NCI-H2196 treated with DMSO at 0.1 percent for 48 hours (cell line): ENCODE measurements around the gene UCHL1.

Experiments used
- DNase-seq: peaks from one replicate; lab custom pipeline; 2025; ENCODE audit not compliant: unreplicated experiment; lab: John Stamatoyannopoulos, UW

UCHL1 gene

DNA sequence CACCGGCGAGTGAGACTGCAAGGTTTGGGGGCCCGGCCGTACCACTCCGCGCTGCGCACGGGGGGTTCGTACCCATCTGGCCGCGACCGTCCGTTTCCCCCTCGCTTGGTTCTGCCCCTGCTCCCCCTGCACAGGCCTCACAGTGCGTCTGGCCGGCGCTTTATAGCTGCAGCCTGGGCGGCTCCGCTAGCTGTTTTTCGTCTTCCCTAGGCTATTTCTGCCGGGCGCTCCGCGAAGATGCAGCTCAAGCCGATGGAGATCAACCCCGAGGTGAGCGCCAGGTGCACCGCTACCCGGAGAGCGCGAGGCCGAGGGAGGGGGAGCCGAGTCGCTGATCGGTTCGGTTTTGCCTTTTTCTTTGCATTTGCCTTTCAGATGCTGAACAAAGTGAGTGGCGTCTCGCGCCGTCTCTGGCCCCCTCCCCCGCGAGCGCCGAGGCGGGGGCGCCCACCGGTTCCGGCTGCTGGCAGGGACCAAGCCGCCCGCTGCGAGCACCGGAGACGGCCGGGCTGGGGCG is at the start of gene UCHL1:
Gene UCHL1, plus strand, starts transcription at position 189 of the 517 bp plus-strand sequence. Its CDS starts 49 bp downstream, at position 238.
- peak; percentile 80 for DNase-seq

DNA sequence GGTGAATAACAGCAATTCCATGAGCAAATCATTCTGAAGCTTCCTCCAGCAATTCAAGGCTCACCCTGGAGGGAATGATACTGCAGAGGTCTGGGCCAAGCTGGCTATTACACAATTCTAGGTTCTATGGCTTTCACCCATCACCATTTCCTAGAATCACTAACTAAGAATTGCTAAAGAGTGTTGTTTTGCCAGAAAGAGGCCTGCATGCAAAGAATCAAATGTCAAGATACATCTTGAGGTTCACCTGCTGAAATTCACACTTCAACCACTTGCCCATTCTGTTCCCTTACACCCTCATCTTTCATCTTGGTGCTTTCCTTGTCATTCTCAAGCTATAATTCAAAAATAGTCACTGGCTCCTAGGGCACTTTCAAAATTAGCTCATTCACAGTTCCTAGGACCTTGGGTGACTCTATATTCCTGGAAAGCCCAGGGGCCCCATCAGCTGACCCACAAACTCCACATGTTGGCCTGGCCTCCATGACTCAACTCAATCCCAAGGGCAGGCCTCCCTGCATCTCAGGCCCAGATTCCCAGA is 49.4 kb upstream of the UCHL1 start:
- no peak for DNase-seq

DNA sequence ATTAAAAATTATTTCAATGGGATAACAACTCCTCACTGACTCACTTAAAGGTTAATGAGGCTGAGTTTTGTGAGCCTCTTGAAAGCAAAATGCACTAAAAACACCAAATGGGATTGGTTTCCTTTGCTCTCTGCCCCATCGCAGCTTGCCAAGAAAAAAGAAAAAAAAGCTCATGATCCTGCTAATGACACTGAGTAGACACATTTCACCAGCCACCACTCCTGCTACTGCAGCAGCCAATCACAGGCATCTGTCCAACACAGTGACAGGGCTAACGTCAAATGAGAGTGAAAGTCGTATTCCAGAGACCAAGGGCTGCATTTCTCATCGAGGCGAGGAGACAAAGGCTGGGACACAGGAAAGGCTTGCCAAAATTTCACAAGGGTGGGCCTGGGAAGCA is 47.5 kb upstream of the UCHL1 start:
- DNase-seq: no peak

DNA sequence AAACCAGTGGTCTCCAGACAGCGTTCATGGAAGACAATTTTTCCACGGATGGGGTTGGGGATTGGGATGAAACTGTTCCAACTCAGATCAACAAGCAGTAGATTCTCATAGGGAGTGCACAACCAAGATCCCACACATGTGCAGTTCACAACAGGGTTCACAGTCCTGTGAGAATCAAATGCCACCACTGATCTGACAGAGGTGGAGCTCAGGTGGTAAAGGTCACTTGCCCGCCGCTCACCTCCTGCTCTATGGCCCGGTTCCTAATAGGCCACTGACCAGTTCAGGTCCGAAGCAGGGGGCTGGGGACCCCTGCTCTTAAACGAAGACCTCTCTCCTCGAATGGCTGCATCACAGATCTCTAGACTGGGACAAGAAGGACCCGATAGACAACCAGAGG is 46.8 kb upstream of the UCHL1 start:
- DNase-seq: no peak

DNA sequence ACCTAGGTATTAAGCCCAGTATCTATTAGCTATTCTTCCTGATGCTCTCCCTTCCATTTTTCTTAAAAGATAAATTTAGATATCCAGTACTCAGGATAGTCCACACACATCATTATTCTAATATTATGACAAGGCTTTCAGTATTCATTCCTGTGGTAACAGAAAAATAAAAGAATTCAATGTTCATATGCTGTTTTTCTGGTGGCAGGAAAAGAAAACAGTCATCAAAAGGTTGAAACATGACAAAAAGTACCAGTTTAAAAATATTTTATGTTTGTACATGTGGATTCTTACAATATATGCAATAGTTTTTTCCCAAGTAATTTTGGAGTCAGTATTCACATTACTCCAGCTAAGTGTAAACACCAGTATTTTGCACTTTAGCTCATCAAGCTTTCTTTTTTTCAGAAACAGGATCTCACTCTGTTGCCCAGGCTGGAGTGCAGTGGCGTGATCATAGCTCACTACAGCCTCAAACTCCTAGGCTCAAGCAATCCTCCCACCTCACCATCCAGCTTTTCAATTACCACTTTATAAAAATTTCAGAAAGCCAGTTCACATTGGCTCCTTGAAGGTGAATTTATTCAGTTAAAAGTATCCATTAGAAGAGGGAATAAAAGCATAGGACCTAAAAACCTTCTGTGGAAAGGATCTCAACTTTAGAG is 44.6 kb upstream of the UCHL1 start:
- no peak for DNase-seq

DNA sequence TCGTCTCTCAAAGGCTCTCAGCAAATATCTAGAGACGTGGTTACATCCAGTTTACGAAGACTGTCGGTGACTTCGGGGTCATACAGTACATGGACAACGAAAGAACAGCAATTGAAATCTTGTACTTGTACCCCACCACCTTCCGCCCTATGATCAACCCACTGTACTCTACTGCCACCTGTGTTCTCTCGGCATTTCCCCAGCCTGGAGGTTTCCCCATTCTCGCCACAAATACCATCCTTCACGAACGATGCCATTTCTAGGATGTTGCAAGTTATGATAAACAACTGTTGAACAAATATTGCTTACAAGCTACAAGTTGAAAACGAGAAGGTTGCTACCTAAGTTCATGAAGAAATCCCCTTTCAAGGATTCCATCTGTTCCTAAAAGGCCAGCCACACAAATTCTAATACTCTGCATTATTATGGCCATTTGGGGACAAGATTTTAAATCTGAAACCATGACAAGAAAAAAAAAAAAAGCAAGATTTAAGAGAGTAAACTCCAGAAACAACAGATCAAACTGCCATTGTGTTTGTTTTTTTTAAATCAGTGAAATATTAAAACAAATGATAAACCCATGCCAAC is 44.0 kb upstream of the UCHL1 start:
- DNase-seq: no peak

DNA sequence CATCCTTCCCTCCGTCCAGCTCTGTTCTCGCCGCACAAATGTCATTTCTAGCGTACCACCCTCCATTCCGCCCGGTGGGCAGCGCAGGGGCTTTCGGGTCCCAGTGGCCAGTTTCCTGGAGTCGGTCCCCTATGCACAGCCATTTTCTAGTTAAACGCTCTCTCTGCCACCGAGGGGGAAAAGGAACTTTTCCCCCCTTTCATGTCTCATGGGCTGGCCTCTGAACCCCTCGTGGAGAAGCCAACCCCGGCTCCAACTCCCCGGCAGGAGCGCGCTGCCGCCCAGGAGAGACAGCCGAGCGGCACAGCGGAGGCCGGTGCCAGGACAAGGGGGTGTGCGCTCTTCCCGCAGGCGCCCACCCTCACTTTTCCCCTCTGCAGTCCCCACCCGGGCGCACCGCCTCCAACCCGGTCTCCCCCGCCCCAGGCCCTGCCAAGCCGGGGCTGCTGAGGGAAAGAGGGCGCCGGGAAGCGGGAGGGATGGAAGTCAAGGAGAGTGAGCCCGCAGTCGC is 43.0 kb upstream of the UCHL1 start:
- DNase-seq: no peak

DNA sequence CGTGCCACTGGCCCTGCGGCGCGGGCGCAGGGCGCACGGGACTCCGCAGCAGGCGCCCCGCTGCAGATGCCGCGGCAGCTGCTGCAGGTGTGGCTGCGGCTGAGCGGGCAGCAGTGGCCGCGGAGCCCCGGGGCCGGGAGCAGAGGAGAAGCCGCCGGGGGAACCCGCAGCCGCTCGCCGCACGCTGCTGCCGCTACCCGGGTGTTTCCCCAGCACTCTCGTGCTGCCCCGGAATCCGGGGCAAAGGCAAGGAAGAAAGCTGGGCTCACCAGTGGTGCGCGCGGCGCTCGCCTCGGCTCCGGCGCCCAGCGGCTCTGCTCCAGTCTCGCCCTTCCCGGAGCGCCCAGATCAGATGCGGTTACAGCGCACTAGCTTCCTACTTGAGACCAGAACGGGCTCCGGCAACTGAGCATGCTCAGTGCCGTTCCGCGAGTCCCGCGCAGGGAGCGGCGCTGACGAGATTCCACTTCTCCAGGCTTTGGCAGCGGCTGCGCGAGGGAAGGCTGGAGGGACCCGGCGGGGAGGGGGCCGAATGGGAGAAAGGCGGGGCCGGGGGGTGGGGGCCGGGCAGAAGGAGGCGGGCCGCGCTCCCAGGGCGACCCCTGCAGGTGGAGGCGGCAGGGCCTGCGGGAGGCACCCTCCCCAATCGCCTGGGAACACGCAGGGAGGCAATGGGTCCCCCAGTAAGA is 42.4 kb upstream of the UCHL1 start, which contains the start of gene APBB2:
Gene APBB2, minus strand, starts transcription at position 407 of the 689 bp plus-strand sequence. CDS start 181,288 bp downstream, outside the sequence.
- DNase-seq: peak; percentile 93

DNA sequence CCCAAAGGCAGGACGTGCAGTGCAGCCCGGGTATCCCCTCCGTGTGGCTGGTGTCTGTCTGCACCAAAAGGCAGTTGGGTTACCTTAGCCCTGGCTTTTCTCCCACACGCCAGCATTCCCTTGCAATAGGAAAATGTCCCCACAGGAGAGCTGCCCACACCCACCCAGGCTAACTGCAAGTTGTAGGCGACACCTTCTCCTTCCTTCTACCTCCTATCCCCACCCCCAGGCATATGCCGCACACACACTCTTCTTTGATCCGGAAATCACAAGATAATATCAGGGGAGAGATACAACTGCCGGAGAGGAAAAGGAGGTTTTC is 41.9 kb upstream of the UCHL1 start:
- no peak for DNase-seq

DNA sequence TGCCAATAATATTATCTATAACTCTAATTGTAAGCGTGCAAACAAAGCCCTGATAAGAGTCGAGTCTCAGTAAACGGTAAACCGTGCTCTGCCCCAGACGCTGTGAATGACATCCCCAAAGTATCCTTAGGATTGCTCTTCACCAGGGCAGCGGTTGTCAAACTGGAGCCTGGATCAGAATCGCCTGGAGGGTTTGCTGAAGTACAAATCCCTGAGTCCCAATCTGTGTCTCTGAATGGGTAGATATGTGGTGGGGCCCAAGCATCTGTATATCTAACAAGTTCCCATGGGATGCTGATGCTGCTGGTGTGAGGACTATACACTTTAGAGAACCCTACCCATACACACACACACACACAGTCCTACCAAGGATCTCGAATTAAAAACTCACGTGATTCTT is 41.6 kb upstream of the UCHL1 start:
- DNase-seq: no peak

DNA sequence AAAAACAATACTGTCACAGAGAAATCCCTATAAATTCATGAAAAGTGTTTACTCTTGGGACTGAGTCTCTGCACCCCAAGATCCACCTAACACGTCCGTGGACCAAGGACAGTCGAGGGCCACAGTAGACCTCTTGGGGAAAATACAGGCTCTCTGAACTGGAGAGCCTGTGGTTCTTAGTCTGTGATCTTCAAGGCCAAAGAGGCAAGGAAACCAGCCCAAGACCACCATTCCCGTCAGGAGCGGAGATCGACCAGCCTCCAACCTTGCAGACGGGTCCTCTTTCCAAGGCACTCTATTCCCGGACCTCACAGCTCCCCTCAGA is 40.8 kb upstream of the UCHL1 start:
- no peak for DNase-seq

DNA sequence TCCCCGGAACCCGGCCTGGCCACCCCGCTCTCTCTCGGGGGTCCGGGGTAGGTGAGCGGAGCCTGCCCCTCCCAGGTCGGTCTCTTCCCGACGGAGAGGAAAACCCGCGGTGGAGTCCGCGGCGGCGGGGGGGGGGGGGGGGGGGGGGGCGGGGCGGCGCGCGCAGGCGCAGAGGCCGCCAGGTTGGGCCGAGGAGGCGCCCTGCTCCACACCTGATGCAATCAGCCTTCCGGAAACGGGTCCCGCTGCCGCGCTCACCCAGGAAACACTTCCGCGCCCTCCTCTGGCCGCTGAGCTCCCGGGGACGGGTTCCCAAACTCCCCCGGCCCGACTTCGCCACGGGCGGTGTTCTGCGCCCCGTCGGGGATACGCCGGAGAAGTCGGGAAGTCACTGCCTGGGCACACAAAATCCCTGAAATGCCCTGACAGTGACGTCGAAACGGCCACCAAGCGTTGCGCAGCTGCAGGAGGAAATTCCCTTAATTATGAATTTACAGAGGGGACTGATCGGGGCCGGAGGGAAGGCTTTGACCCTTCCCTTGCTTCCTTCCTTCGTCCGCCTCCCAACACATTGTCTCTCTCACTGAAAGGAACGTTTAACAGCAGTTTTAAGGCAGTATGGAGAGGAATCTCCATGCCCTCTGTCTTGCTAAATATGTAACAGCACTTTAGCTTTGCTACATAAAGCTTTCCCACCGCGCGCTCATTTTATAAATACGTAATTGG is 40.3 kb upstream of the UCHL1 start:
- DNase-seq: peak; percentile 86

DNA sequence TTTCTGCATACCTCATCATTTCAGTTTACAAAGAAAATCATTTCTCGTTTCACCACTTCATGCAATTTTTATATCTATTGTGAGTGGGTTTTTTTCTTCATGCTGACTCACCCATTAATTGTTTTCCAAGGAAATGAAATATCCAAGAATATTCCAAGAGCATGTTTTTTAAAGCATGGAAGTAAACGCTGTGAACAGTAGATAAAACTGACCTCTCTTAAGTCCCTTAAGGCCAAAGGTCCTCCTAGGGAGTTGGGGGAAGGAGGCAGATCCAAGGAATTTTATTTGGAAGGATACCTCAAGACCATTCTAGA is 39.8 kb upstream of the UCHL1 start:
- no peak for DNase-seq

DNA sequence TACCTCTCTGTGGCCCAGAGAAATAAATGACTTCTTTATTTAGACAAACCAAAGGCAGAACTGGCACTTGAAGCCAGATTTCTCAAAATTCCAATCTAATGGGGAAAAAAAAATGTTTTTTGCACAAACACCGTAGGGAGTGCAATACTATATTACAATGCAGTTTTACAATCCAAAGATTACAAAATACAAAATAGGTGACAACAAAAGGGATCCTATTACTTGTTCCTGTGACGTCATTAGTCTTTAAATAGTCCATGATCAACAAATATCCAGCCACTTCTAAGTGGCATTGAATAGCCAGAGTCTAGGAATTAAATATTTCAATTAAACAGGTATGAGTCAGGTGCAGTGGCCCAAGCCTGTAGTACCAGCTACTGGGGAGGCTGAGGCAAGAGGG is 39.4 kb upstream of the UCHL1 start:
- no peak for DNase-seq

DNA sequence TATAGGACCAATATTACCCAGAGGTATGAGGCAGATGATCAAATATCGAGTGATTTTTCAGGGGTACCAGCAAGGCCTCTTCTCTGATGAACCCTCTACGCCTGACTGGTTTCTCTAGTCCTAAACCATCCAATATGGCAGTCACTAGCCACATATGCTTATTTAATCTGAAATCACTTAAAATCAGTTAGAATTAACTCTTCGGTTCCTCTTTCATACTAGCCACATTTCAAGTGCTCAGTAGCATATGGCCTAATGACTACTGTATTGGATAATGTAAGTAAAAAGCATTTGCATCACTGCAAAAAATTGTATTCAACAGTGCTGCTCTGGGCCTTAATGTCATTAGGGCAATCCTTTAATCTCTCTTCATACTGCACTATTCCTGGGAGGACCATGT is 38.0 kb upstream of the UCHL1 start:
- DNase-seq: no peak

DNA sequence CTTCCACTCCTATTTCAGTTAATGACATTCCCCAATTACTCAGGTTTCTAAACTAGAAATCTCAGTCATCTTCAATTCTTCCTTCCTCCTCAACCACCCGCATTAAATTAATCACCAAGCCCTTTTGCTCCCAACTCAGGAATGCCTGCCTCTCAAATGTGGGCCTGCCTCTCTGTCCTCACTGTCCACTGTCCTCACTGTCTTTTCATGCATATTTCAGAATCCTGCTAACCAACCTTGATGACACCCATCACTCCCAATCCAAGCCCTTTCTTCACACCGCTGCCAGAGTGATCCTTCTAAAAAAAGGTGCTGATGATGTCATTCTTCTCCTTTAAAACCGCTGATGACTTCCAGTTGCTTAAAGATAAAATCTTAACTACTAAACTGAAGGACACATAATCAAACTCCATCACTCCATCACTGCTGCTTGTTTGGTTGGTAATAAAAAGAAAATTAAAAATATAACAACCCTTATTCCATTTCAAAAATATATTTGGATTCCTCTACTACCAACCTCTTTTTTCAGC is 37.2 kb upstream of the UCHL1 start:
- DNase-seq: no peak

DNA sequence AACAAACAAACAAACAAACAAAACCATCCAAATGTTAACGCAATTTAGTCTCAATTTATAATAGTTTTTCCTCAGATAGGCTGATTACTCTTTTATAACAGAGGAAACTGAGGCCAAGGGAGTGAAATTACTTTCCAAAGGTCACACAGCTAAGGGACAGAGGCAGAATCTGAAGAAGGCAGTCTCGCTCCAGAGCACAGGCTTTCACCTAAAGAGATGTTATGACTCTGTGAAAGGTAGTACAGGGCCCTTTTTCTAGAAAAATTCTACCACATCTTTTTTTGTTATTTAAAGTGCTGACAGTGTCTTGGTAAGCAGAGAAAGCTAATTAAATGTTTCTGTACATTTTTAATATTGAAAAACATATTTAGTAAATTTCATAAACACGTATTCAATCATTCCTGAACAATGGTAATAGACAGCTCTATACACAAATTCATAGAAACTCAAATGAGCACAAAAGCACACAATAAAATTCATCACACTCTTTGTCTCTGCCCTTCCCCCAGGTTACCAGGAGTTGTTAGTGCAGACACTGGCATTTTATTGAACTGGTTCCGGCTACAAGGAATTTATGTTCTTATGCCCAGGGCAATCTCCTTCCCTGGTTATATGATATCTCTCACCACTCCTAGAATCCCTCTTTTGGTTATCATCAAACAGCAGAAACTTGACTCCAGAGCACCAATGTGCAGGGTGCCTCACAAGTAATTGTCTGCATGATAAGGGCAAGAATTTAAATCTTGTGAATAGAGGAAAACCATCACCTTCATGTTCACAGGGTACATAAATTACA is 34.7 kb upstream of the UCHL1 start:
- no peak for DNase-seq

DNA sequence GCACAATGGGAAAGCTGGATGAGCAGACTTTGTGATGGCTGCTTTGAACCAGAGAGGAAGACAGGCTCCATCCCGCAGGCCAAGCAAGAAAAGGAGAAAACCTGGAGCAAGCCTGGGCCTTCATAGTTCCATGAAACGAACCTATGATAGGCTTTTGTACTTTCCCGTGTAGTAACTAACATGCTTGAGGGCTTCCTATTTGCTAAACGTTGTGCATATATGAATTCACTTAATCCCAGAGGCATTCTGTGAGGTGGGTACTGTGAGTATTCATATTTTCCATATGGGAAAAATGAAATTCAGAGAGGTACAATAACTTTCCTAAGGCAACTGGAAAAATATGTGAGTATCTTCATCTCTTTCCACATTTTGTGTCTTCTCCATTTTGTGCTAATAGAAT is 28.8 kb upstream of the UCHL1 start:
- DNase-seq: no peak

DNA sequence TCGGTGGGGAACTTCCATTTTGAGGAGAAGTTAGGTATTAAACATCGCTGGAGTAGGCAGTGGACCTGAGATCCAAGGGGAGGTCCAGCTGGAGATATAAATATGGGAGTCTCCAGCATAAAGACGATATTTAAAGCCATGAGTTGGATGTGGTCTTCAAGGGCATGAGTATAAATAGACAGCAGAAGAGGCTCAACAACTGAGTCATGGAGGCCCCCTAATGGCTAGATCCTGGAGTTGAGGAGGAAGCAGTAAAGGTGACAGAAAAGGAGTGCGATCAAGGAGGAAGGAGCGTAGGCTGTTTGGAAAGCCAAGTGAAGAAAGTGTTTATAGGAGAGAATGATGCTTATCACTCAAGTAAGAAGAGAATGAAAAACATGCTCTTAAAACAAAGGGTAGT is 24.3 kb upstream of the UCHL1 start:
- DNase-seq: no peak

DNA sequence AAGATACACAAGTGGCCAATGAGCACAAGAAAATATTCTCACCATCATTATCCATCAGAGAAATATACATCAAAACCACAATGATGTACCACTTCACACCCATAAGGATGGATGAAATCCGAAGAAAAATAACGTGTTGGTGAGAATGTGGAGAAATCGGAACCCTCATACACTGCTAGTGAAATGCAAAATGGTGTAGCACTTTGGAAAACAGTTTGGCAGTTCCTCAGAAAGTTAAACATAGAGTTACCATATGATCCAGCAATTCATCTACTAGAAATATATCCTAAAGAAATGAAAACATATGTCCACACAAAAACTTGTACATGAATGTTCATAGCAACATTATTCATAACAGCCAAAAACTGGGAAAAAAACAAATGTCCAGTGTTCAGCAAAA is 23.9 kb upstream of the UCHL1 start:
- no peak for DNase-seq
